ENCODE measurements around the gene CX3CL1. TPM values are rescaled to one million over a fixed set of nuclear protein-coding genes. Genes with fewer than 3 reads are reported as not detected.

The CX3CL1 gene
- total and polyA plus RNA-seq, 2 donors (not counting 3 experiments of a cell fraction or from before 2014, with no cell fraction given): 2.0 to 2.3 TPM

DNA sequence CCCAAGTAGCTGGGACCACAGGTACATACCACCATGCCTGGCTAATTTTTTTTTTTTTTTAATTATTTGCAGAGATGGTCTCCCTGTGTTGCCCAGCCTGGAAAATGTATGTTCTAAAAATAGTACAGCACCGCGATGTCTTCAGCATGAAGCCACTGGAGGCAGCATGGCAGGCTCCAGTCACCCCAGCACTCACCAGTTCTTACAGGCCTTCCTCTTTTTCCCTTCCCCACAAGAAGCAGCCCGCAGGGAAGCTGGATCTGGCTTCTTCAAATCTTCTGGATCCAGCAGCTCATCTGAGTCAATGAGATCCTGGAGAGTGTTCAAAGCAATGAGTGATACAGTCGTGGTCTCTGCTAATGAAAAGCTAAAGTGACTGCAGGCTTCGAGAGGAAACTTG lies 58.7 kb downstream of the CX3CL1 start:
- Histone ChIP-seq H3K36me3 (ENCODE audit: control insufficient read depth in 2 of 2, extremely low read depth in 1 of 2, insufficient read depth in 2 of 2, low read length in 2 of 2) (peaks cover 21 to 48% of the 10 kb centered on the region in 2 experiments), H3K9me3 (replicated peaks; ENCODE audit: control insufficient read depth, insufficient read depth, low read length) (no peaks in the 10 kb centered on the region), H3K9me1 (replicated peaks; ENCODE audit: control insufficient read depth, extremely low read depth, insufficient read depth, low read length) (no peaks in the 10 kb centered on the region), H2AFZ (ENCODE audit: low read depth, low read length) (no peak overlapping the region), H3K4me3 (replicated peaks in 1 of 3; ENCODE audit: insufficient read depth in 1 of 3, low read depth in 1 of 3, low read length in 3 of 3) (no peak overlapping the region), H3K4me1 (ENCODE audit: control insufficient read depth, extremely low read depth, insufficient read depth, low read length) (no peaks in the 10 kb centered on the region), H3K27me3 (ENCODE audit: control insufficient read depth in 2 of 2, insufficient read depth in 2 of 2, low read length in 2 of 2) (no peaks in the 10 kb centered on the region), H3K79me2 (ENCODE audit: control insufficient read depth, insufficient read depth, low read length) (no peaks in the 10 kb centered on the region), H4K20me1 (replicated peaks; ENCODE audit: control insufficient read depth, extremely low read depth, insufficient read depth, low read length) (no peaks in the 10 kb centered on the region), H3K4me2 (ENCODE audit: insufficient read depth, low read length) (no peak overlapping the region), H3K9ac (replicated peaks; ENCODE audit: extremely low read depth, insufficient read depth, low read length) (no peak overlapping the region), H3K27ac (ENCODE audit: insufficient read depth, low read depth, low read length) (no peak overlapping the region)
- no peak for DNase-seq (ENCODE audit: low read depth, low spot score)
- TF ChIP-seq FOS (IDR thresholded peaks at IDR 0.05; ENCODE audit: borderline replicate concordance, insufficient read depth, low read length): no peak
- no TSS peak for BruUV-seq (replicated peaks)
- dilution Hi-C loops (cut with MboI; ENCODE audit: extremely low pct_ligation_motif_present, low sequenced_read_pairs) (no loop called here), intact Hi-C loops (cut with micrococcal nuclease) (no loop called here)
- POLR2A ChIA-PET: no interaction called here
- no peak for FAIRE-seq
- CTCF ChIA-PET: interaction anchor here (1.3 to 2.5 kb wide), 2 partner anchors 14 to 89 kb away, joined by 3 to 7 read pairs; no protein-coding TSS in a partner anchor

DNA sequence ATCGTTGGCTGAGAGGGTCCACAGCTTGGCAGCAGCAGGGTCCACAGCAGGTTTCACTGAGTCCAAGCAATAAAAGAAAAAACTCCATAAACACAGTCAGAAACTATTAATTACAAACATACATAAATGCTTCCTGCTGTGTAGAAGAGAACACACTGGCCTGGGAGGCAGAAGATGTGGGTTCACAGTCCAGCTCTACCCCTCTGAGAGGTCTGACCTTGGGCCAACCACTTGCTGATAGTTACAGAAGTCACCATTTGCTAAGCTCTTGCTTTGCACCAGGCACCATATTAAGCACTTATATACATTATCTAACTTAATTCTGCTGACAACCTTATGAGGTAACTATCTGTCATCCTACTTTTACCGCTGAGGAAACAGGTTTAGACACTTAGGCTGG lies 60.2 kb downstream of the CX3CL1 start:
- H2AFZ ChIP-seq (ENCODE audit: low read depth, low read length): no peak overlapping the region
- POLR2A ChIA-PET: no interaction called here
- no peaks in the 10 kb centered on the region for H3K9me1 ChIP-seq (replicated peaks; ENCODE audit: control insufficient read depth, extremely low read depth, insufficient read depth, low read length)
- H3K4me1 ChIP-seq (ENCODE audit: control insufficient read depth, extremely low read depth, insufficient read depth, low read length): no peaks in the 10 kb centered on the region
- no peaks in the 10 kb centered on the region for H3K79me2 ChIP-seq (ENCODE audit: control insufficient read depth, insufficient read depth, low read length)
- no peaks in the 10 kb centered on the region for H3K9me3 ChIP-seq (replicated peaks; ENCODE audit: control insufficient read depth, insufficient read depth, low read length)
- TF ChIP-seq, protein P1, sequence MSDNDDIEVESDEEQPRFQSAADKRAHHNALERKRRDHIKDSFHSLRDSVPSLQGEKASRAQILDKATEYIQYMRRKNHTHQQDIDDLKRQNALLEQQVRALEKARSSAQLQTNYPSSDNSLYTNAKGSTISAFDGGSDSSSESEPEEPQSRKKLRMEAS (IDR thresholded peaks at IDR 0.05; ENCODE audit: insufficient read depth, insufficient read length): no peak
- TF ChIP-seq JUN (IDR thresholded peaks at IDR 0.05; ENCODE audit: borderline replicate concordance, insufficient read depth, insufficient read length, low read depth): no peak
- no peak for TF ChIP-seq FOS (IDR thresholded peaks at IDR 0.05; ENCODE audit: borderline replicate concordance, insufficient read depth, low read length)
- TF ChIP-seq POLR2AphosphoS5 (IDR thresholded peaks at IDR 0.05; ENCODE audit: insufficient read depth, low read depth, low read length): no peak
- TF ChIP-seq GATA2 (IDR thresholded peaks at IDR 0.05; ENCODE audit: insufficient read depth, insufficient read length, low read depth, low read length): no peak
- TF ChIP-seq POLR2A (IDR thresholded peaks at IDR 0.05; ENCODE audit: low read depth, low read length): no peak
- no peak for TF ChIP-seq MYC (IDR thresholded peaks at IDR 0.05; ENCODE audit: low read depth, low read length)
- DNase-seq (ENCODE audit: low read depth, low spot score) (no peak), FAIRE-seq (no peak)
- H3K27me3 ChIP-seq (ENCODE audit: control insufficient read depth in 2 of 2, insufficient read depth in 2 of 2, low read length in 2 of 2): no peaks in the 10 kb centered on the region
- CTCF ChIA-PET: interaction anchor here (1.6 to 2.5 kb wide), 2 partner anchors 15 to 87 kb away, joined by 5 to 7 read pairs; no protein-coding TSS in a partner anchor
- H3K36me3 ChIP-seq (ENCODE audit: control insufficient read depth in 2 of 2, extremely low read depth in 1 of 2, insufficient read depth in 2 of 2, low read length in 2 of 2): peaks cover 22 to 44% of the 10 kb centered on the region in 2 experiments
- no peak overlapping the region for H3K4me2 ChIP-seq (ENCODE audit: insufficient read depth, low read length)
- intact Hi-C loops (cut with micrococcal nuclease) (no loop called here), dilution Hi-C loops (cut with MboI; ENCODE audit: extremely low pct_ligation_motif_present, low sequenced_read_pairs) (no loop called here)
- H4K20me1 ChIP-seq (replicated peaks; ENCODE audit: control insufficient read depth, extremely low read depth, insufficient read depth, low read length): no peaks in the 10 kb centered on the region
- H3K9ac ChIP-seq (replicated peaks; ENCODE audit: extremely low read depth, insufficient read depth, low read length): no peak overlapping the region
- no peak overlapping the region for H3K4me3 ChIP-seq (replicated peaks in 1 of 3; ENCODE audit: insufficient read depth in 1 of 3, low read depth in 1 of 3, low read length in 3 of 3)
- BruUV-seq (replicated peaks): no TSS peak
- H3K27ac ChIP-seq (ENCODE audit: insufficient read depth, low read depth, low read length): no peak overlapping the region

Measured in endothelial cell of umbilical vein (primary cell).